Mammary epithelial cell (primary cell): ENCODE results near the gene DCP1B.

Experiments used
- EZH2 ChIP-seq: IDR thresholded peaks from 2 replicates; pipeline ENCODE4 v1.6.1; 2012; ENCODE audit warnings: low read length, inconsistent platforms, borderline replicate concordance
- TF ChIP-seq, protein P1 (sequence below), 2 donors: IDR thresholded peaks in 1 of 2; conservative IDR thresholded peaks in 1 of 2; 2 replicates each; pipeline ENCODE4 v1.5.1; 2011 to 2012; ENCODE audit warnings: inconsistent platforms in 2 of 2, low read length in 2 of 2, mild to moderate bottlenecking in 2 of 2, control low read depth in 1 of 2, low read depth in 1 of 2; ENCODE audit not compliant: insufficient read depth in 1 of 2; ENCODE audit errors: extremely low read depth in 1 of 2

- TF ChIP-seq, protein P1, sequence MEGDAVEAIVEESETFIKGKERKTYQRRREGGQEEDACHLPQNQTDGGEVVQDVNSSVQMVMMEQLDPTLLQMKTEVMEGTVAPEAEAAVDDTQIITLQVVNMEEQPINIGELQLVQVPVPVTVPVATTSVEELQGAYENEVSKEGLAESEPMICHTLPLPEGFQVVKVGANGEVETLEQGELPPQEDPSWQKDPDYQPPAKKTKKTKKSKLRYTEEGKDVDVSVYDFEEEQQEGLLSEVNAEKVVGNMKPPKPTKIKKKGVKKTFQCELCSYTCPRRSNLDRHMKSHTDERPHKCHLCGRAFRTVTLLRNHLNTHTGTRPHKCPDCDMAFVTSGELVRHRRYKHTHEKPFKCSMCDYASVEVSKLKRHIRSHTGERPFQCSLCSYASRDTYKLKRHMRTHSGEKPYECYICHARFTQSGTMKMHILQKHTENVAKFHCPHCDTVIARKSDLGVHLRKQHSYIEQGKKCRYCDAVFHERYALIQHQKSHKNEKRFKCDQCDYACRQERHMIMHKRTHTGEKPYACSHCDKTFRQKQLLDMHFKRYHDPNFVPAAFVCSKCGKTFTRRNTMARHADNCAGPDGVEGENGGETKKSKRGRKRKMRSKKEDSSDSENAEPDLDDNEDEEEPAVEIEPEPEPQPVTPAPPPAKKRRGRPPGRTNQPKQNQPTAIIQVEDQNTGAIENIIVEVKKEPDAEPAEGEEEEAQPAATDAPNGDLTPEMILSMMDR (conservative IDR thresholded peaks at IDR 0.05 in 1 of 2, IDR thresholded peaks at IDR 0.05 in 1 of 2; ENCODE audit: extremely low read depth in 1 of 2, insufficient read depth in 1 of 2, low read depth in 1 of 2, low read length in 2 of 2): no peak
- TF ChIP-seq EZH2: no peak
These were observed 47.5 kb downstream of the DCP1B start for GRCh38 chr12:1956716-1957115.
